H9 (cell line): Measurements from ENCODE around the gene DUSP2. TPM values are rescaled to one million over a fixed set of nuclear protein-coding genes. Genes with fewer than 3 reads are reported as not detected.

Experiments
- DNase-seq: peaks from one replicate; pipeline ENCODE4 v3.0.0-alpha.2; 2017
- H2AFZ ChIP-seq: one replicate; pipeline ENCODE4 v1.6.1; 2013; ENCODE audit warnings: mild to moderate bottlenecking, low read length, control low read depth, moderate library complexity
- H2AK5ac ChIP-seq: 2 replicates; pipeline ENCODE4 v1.6.1; 2013; ENCODE audit warnings: low read length, control low read depth, mixed read lengths; ENCODE audit not compliant: insufficient read length
- H2BK120ac ChIP-seq: one replicate; pipeline ENCODE4 v1.6.1; 2013; ENCODE audit warnings: low read depth, mild to moderate bottlenecking, low read length, control low read depth, inconsistent platforms; ENCODE audit not compliant: poor library complexity, severe bottlenecking
- H2BK12ac ChIP-seq: 2 replicates; pipeline ENCODE4 v1.6.1; 2013; ENCODE audit warnings: low read length, control low read depth, mixed read lengths, low read depth; ENCODE audit not compliant: insufficient read length
- H2BK15ac ChIP-seq: 2 replicates; pipeline ENCODE4 v1.6.1; 2013; ENCODE audit warnings: low read depth, low read length, control low read depth
- H2BK20ac ChIP-seq: one replicate; pipeline ENCODE4 v1.6.1; 2013; ENCODE audit warnings: low read depth, mild to moderate bottlenecking, low read length, control low read depth, inconsistent platforms; ENCODE audit not compliant: poor library complexity, severe bottlenecking
- H2BK5ac ChIP-seq: 2 replicates; pipeline ENCODE4 v1.6.1; 2013; ENCODE audit warnings: low read length, control low read depth, mixed read lengths; ENCODE audit not compliant: insufficient read length
- H3K14ac ChIP-seq: 2 replicates; pipeline ENCODE4 v1.6.1; 2013; ENCODE audit warnings: low read length, control low read depth; ENCODE audit not compliant: insufficient read depth
- H3K18ac ChIP-seq: 2 replicates; pipeline ENCODE4 v1.6.1; 2013; ENCODE audit warnings: low read depth, mild to moderate bottlenecking, mixed read lengths, low read length, control low read depth; ENCODE audit not compliant: insufficient read length
- H3K23ac ChIP-seq: 2 replicates; pipeline ENCODE4 v1.6.1; 2013; ENCODE audit warnings: low read length, control low read depth, mixed read lengths, low read depth; ENCODE audit not compliant: insufficient read length
- H3K23me2 ChIP-seq: 2 replicates; pipeline ENCODE4 v1.6.1; 2013; ENCODE audit warnings: low read depth, mild to moderate bottlenecking, mixed read lengths, low read length, control low read depth; ENCODE audit not compliant: insufficient read length, poor library complexity, severe bottlenecking
- H3K27ac ChIP-seq: 2 replicates; pipeline ENCODE4 v1.5.1; 2013; ENCODE audit warnings: low read length, control low read depth, mixed read lengths, low read depth; ENCODE audit not compliant: insufficient read length
- H3K27me3 ChIP-seq: 2 replicates; pipeline ENCODE4 v1.6.1; 2013; ENCODE audit warnings: low read length, control low read depth, inconsistent platforms; ENCODE audit not compliant: insufficient read depth
- H3K4ac ChIP-seq: 2 replicates; pipeline ENCODE4 v1.6.1; 2013; ENCODE audit warnings: low read depth, mild to moderate bottlenecking, control low read depth, inconsistent platforms, low read length, moderate library complexity
- H3K4me1 ChIP-seq: 2 replicates; pipeline ENCODE4 v1.6.1; 2013; ENCODE audit warnings: low read length, control low read depth, inconsistent platforms; ENCODE audit not compliant: insufficient read depth
- H3K4me2 ChIP-seq: 2 replicates; pipeline ENCODE4 v1.6.1; 2013; ENCODE audit warnings: low read length, control low read depth, mixed read lengths; ENCODE audit not compliant: insufficient read length, insufficient read depth
- H3K56ac ChIP-seq: 2 replicates; pipeline ENCODE4 v1.6.1; 2013; ENCODE audit warnings: low read depth, mild to moderate bottlenecking, mixed read lengths, low read length, control low read depth; ENCODE audit not compliant: insufficient read length
- H3K79me1 ChIP-seq: 2 replicates; pipeline ENCODE4 v1.6.1; 2013; ENCODE audit warnings: low read depth, mild to moderate bottlenecking, moderate library complexity, low read length, control low read depth, inconsistent platforms; ENCODE audit not compliant: insufficient read depth, poor library complexity, severe bottlenecking
- H3K79me2 ChIP-seq: 2 replicates; pipeline ENCODE4 v1.6.1; 2013; ENCODE audit warnings: low read length, control low read depth, inconsistent platforms; ENCODE audit not compliant: insufficient read depth
- H3K9ac ChIP-seq: 2 replicates; pipeline ENCODE4 v1.6.1; 2013; ENCODE audit warnings: low read length, control low read depth, mixed read lengths; ENCODE audit not compliant: insufficient read length; ENCODE audit errors: extremely low read depth
- H3K9me3 ChIP-seq: one replicate; pipeline ENCODE4 v1.6.1; 2013; ENCODE audit warnings: low read depth, low read length, inconsistent platforms; ENCODE audit not compliant: control insufficient read depth
- H3T11ph ChIP-seq: one replicate; pipeline ENCODE4 v1.6.1; 2013; ENCODE audit warnings: mild to moderate bottlenecking, low read length, control low read depth, inconsistent platforms
- H4K20me1 ChIP-seq: one replicate; pipeline ENCODE4 v1.6.1; 2013; ENCODE audit not compliant: control insufficient read depth, insufficient read length, insufficient read depth
- H4K5ac ChIP-seq: 2 replicates; pipeline ENCODE4 v1.6.1; 2013; ENCODE audit warnings: low read depth, mild to moderate bottlenecking, mixed read lengths, low read length, control low read depth; ENCODE audit not compliant: insufficient read length
- H4K8ac ChIP-seq: replicated peaks from 2 replicates; pipeline ENCODE4 v1.6.1; 2013; ENCODE audit warnings: low read length, control low read depth, mixed read lengths, low read depth; ENCODE audit not compliant: insufficient read length
- H4K91ac ChIP-seq: 2 replicates; pipeline ENCODE4 v1.6.1; 2013; ENCODE audit warnings: low read depth, mild to moderate bottlenecking, moderate library complexity, mixed read lengths, low read length, control low read depth; ENCODE audit not compliant: insufficient read length
- H3K27ac Mint-ChIP-seq, 3 experiments: 2 replicates in 2 of 3; 3 replicates in 1 of 3; pipeline ENCODE4 v1.8.0; 2020 to 2021; ENCODE audit warnings: mixed read lengths in 3 of 3, mild to moderate bottlenecking in 1 of 3, moderate library complexity in 1 of 3
- H3K27me3 Mint-ChIP-seq: 2 replicates; pipeline ENCODE4 v1.8.0; 2021; ENCODE audit warnings: low read depth, mild to moderate bottlenecking, moderate library complexity, mixed read lengths
- H3K36me3 Mint-ChIP-seq, 3 experiments: 2 replicates in 2 of 3; 3 replicates in 1 of 3; pipeline ENCODE4 v1.8.0; 2020 to 2021; ENCODE audit warnings: low read depth in 3 of 3, mixed read lengths in 3 of 3; ENCODE audit not compliant: insufficient read depth in 1 of 3
- H3K4me1 Mint-ChIP-seq, 2 experiments: 2 replicates each; pipeline ENCODE4 v1.8.0; 2020; ENCODE audit warnings: mixed read lengths in 2 of 2
- H3K4me3 Mint-ChIP-seq, 2 experiments: 2 replicates in 1 of 2; 3 replicates in 1 of 2; pipeline ENCODE4 v1.8.0; 2020 to 2021; ENCODE audit warnings: mild to moderate bottlenecking in 2 of 2, mixed read lengths in 2 of 2, moderate library complexity in 1 of 2
- H3K9me3 Mint-ChIP-seq, 2 experiments: 2 replicates in 1 of 2; 3 replicates in 1 of 2; pipeline ENCODE4 v1.8.0; 2020; ENCODE audit warnings: mild to moderate bottlenecking in 2 of 2, mixed read lengths in 2 of 2, moderate library complexity in 1 of 2
- CTCF ChIP-seq: fragments of 200-600 bp; sonication (generic); conservative IDR thresholded peaks from 3 replicates; pipeline ENCODE4 v1.8.0; 2021; ENCODE audit warnings: antibody characterized with exemption, mild to moderate bottlenecking
- WGBS: extraction: QIAGEN DNeasy Blood & Tissue Kit; methylation state at CpG from one replicate; pipeline ENCODE4 v1.1.7; 2013; ENCODE audit warnings: missing lambda C conversion rate, low lambda C conversion rate, mixed read lengths; ENCODE audit not compliant: insufficient read length; ENCODE audit errors: extremely low coverage; 5-methylcytosine and 5-hydroxymethylcytosine counted together
- total RNA-seq: library from RNA; stranded (reverse); gene quantifications from 2 replicates; pipeline ENCODE4 v1.2.1, GENCODE V29; 2021

DUSP2 gene
- total RNA-seq, 1 experiment from 2014 or later = 14.9 TPM

GRCh38 chr2:96130483-96130882 lies 14.8 kb downstream of the DUSP2 start:
- Histone ChIP-seq H2BK12ac (no peak overlapping the region), H3T11ph (no peak overlapping the region), H4K91ac (no peak overlapping the region), H2BK120ac (no peak overlapping the region), H3K14ac (no peak overlapping the region; the same call in 1 of the 2 replicates), H3K27ac (no peak overlapping the region), H3K9ac (no peak overlapping the region), H4K20me1 (no peaks in the 10 kb centered on the region), H4K5ac (no peak overlapping the region), H3K18ac (no peak overlapping the region), H2BK5ac (no peak overlapping the region), H2AFZ (no peak overlapping the region), H3K79me1 (no peaks in the 10 kb centered on the region), H3K4me1 (no peaks in the 10 kb centered on the region), H3K27me3 (no peaks in the 10 kb centered on the region), H3K23ac (no peak overlapping the region), H3K4me2 (no peak overlapping the region), H3K56ac (no peak overlapping the region), H3K4ac (no peak overlapping the region), H2AK5ac (no peak overlapping the region), H2BK15ac (no peak overlapping the region), H3K79me2 (no peaks in the 10 kb centered on the region), H4K8ac (no peak overlapping the region), H3K23me2 (no peaks in the 10 kb centered on the region), H2BK20ac (no peak overlapping the region), H3K9me3 (no peaks in the 10 kb centered on the region)
- Mint-ChIP-seq H3K4me3 (no peak overlapping the region), H3K9me3 (no peaks in the 10 kb centered on the region), H3K27ac (no peak overlapping the region), H3K36me3 (no peaks in the 10 kb centered on the region), H3K4me1 (no peaks in the 10 kb centered on the region), H3K27me3 (peaks cover 17% of the 10 kb centered on the region)
- no CpG with 5 or more reads among the region's 4 CpGs for WGBS
- no peak for TF ChIP-seq CTCF
- DNase-seq = no peak
